ENCODE measurements around the gene CTDSPL.

Gene CTDSPL

GRCh38 chr3:37872413-37873160 is 10.9 kb downstream of the CTDSPL start:
- H3K9me3 ChIP-seq (ENCODE audit: insufficient read depth, low read depth, low read length), result no peaks in the 10 kb centered on the region
- no peak overlapping the region for H3K4me3 ChIP-seq (ENCODE audit: low read length)
- no peaks in the 10 kb centered on the region for H3K27me3 ChIP-seq (ENCODE audit: insufficient read depth, low read length)
- H3K9ac ChIP-seq (ENCODE audit: low read depth, low read length), result no peak overlapping the region
- H3K4me1 ChIP-seq (ENCODE audit: insufficient read depth, low read length), result 0 out of 2 replicates have a peak, but pooled peaks cover 8% of the 10 kb centered on the region
- H3K36me3 ChIP-seq (ENCODE audit: insufficient read depth, low read depth, low read length), result no peaks in the 10 kb centered on the region
- H3K27ac ChIP-seq (ENCODE audit: low read length), result no peak overlapping the region

GRCh38 chr3:37876279-37876678 is 14.6 kb downstream of the CTDSPL start:
- Histone ChIP-seq H3K27ac (ENCODE audit: low read length) (no peak overlapping the region), H3K9me3 (ENCODE audit: insufficient read depth, low read depth, low read length) (no peaks in the 10 kb centered on the region), H3K9ac (ENCODE audit: low read depth, low read length) (no peak overlapping the region), H3K27me3 (ENCODE audit: insufficient read depth, low read length) (no peaks in the 10 kb centered on the region), H3K4me1 (ENCODE audit: insufficient read depth, low read length) (0 out of 2 replicates have a peak, but pooled peaks cover 8% of the 10 kb centered on the region), H3K36me3 (ENCODE audit: insufficient read depth, low read depth, low read length) (no peaks in the 10 kb centered on the region), H3K4me3 (ENCODE audit: low read length) (no peak overlapping the region)

- Histone ChIP-seq H3K4me3 (ENCODE audit: low read length) (no peak overlapping the region), H3K9ac (ENCODE audit: low read depth, low read length) (no peak overlapping the region), H3K36me3 (ENCODE audit: insufficient read depth, low read depth, low read length) (no peaks in the 10 kb centered on the region), H3K4me1 (ENCODE audit: insufficient read depth, low read length) (0 out of 2 replicates have a peak, but pooled peaks cover 5% of the 10 kb centered on the region), H3K9me3 (ENCODE audit: insufficient read depth, low read depth, low read length) (no peaks in the 10 kb centered on the region), H3K27me3 (ENCODE audit: insufficient read depth, low read length) (no peaks in the 10 kb centered on the region), H3K27ac (ENCODE audit: low read length) (no peak overlapping the region)
These were observed 21.0 kb downstream of the CTDSPL start for GRCh38 chr3:37882711-37883110.

GRCh38 chr3:37885814-37886213 is 24.1 kb downstream of the CTDSPL start:
- Histone ChIP-seq H3K4me1 (ENCODE audit: insufficient read depth, low read length) (0 out of 2 replicates have a peak, but pooled peaks cover 5% of the 10 kb centered on the region), H3K27me3 (ENCODE audit: insufficient read depth, low read length) (no peaks in the 10 kb centered on the region), H3K9ac (ENCODE audit: low read depth, low read length) (no peak overlapping the region), H3K27ac (ENCODE audit: low read length) (no peak overlapping the region), H3K4me3 (ENCODE audit: low read length) (no peak overlapping the region), H3K9me3 (ENCODE audit: insufficient read depth, low read depth, low read length) (no peaks in the 10 kb centered on the region), H3K36me3 (ENCODE audit: insufficient read depth, low read depth, low read length) (no peaks in the 10 kb centered on the region)

GRCh38 chr3:37886395-37886794 is 24.7 kb downstream of the CTDSPL start:
- H3K27me3 ChIP-seq (ENCODE audit: insufficient read depth, low read length), result no peaks in the 10 kb centered on the region
- H3K9me3 ChIP-seq (ENCODE audit: insufficient read depth, low read depth, low read length), result no peaks in the 10 kb centered on the region
- no peak overlapping the region for H3K4me3 ChIP-seq (ENCODE audit: low read length)
- no peak overlapping the region for H3K9ac ChIP-seq (ENCODE audit: low read depth, low read length)
- no peak overlapping the region for H3K27ac ChIP-seq (ENCODE audit: low read length)
- H3K36me3 ChIP-seq (ENCODE audit: insufficient read depth, low read depth, low read length), result no peaks in the 10 kb centered on the region
- 0 out of 2 replicates have a peak, but pooled peaks cover 5% of the 10 kb centered on the region for H3K4me1 ChIP-seq (ENCODE audit: insufficient read depth, low read length)

GRCh38 chr3:37887062-37887461 is 25.4 kb downstream of the CTDSPL start:
- H3K27ac ChIP-seq (ENCODE audit: low read length), result no peak overlapping the region
- H3K9ac ChIP-seq (ENCODE audit: low read depth, low read length), result no peak overlapping the region

GRCh38 chr3:37887824-37888223 is 26.1 kb downstream of the CTDSPL start:
- Histone ChIP-seq H3K4me1 (ENCODE audit: insufficient read depth, low read length) (0 out of 2 replicates have a peak, but pooled peaks cover 5% of the 10 kb centered on the region), H3K4me3 (ENCODE audit: low read length) (no peak overlapping the region), H3K36me3 (ENCODE audit: insufficient read depth, low read depth, low read length) (no peaks in the 10 kb centered on the region), H3K9ac (ENCODE audit: low read depth, low read length) (no peak overlapping the region), H3K9me3 (ENCODE audit: insufficient read depth, low read depth, low read length) (no peaks in the 10 kb centered on the region), H3K27me3 (ENCODE audit: insufficient read depth, low read length) (no peaks in the 10 kb centered on the region), H3K27ac (ENCODE audit: low read length) (no peak overlapping the region)

More at GRCh38 chr3:37887062-37887461, 25.4 kb downstream of the CTDSPL start:
- Histone ChIP-seq H3K4me3 (ENCODE audit: low read length) (no peak overlapping the region), H3K36me3 (ENCODE audit: insufficient read depth, low read depth, low read length) (no peaks in the 10 kb centered on the region), H3K9me3 (ENCODE audit: insufficient read depth, low read depth, low read length) (no peaks in the 10 kb centered on the region), H3K4me1 (ENCODE audit: insufficient read depth, low read length) (0 out of 2 replicates have a peak, but pooled peaks cover 5% of the 10 kb centered on the region), H3K27me3 (ENCODE audit: insufficient read depth, low read length) (no peaks in the 10 kb centered on the region)

GRCh38 chr3:37888421-37888820 is 26.7 kb downstream of the CTDSPL start:
- Histone ChIP-seq H3K9me3 (ENCODE audit: insufficient read depth, low read depth, low read length) (no peaks in the 10 kb centered on the region), H3K4me3 (ENCODE audit: low read length) (no peak overlapping the region), H3K4me1 (ENCODE audit: insufficient read depth, low read length) (0 out of 2 replicates have a peak, but pooled peaks cover 2% of the 10 kb centered on the region), H3K9ac (ENCODE audit: low read depth, low read length) (no peak overlapping the region), H3K36me3 (ENCODE audit: insufficient read depth, low read depth, low read length) (no peaks in the 10 kb centered on the region), H3K27me3 (ENCODE audit: insufficient read depth, low read length) (no peaks in the 10 kb centered on the region), H3K27ac (ENCODE audit: low read length) (no peak overlapping the region)

- Histone ChIP-seq H3K4me3 (ENCODE audit: low read length) (no peak overlapping the region), H3K4me1 (ENCODE audit: insufficient read depth, low read length) (no peaks in the 10 kb centered on the region), H3K9me3 (ENCODE audit: insufficient read depth, low read depth, low read length) (no peaks in the 10 kb centered on the region), H3K27me3 (ENCODE audit: insufficient read depth, low read length) (no peaks in the 10 kb centered on the region), H3K9ac (ENCODE audit: low read depth, low read length) (no peak overlapping the region), H3K27ac (ENCODE audit: low read length) (no peak overlapping the region), H3K36me3 (ENCODE audit: insufficient read depth, low read depth, low read length) (no peaks in the 10 kb centered on the region)
These were observed 28.8 kb downstream of the CTDSPL start for GRCh38 chr3:37890522-37890921.

- Histone ChIP-seq H3K4me1 (ENCODE audit: insufficient read depth, low read length) (peaks cover 2% of the 10 kb centered on the region; the same call in 1 of the 2 replicates), H3K4me3 (ENCODE audit: low read length) (no peak overlapping the region), H3K27ac (ENCODE audit: low read length) (no peak overlapping the region), H3K27me3 (ENCODE audit: insufficient read depth, low read length) (no peaks in the 10 kb centered on the region), H3K36me3 (ENCODE audit: insufficient read depth, low read depth, low read length) (no peaks in the 10 kb centered on the region), H3K9me3 (ENCODE audit: insufficient read depth, low read depth, low read length) (no peaks in the 10 kb centered on the region), H3K9ac (ENCODE audit: low read depth, low read length) (no peak overlapping the region)
These were observed 29.5 kb downstream of the CTDSPL start for GRCh38 chr3:37891227-37891626.

- Histone ChIP-seq H3K27ac (ENCODE audit: low read length) (no peak overlapping the region), H3K36me3 (ENCODE audit: insufficient read depth, low read depth, low read length) (no peaks in the 10 kb centered on the region), H3K4me3 (ENCODE audit: low read length) (no peak overlapping the region), H3K9ac (ENCODE audit: low read depth, low read length) (no peak overlapping the region), H3K9me3 (ENCODE audit: insufficient read depth, low read depth, low read length) (no peaks in the 10 kb centered on the region), H3K27me3 (ENCODE audit: insufficient read depth, low read length) (no peaks in the 10 kb centered on the region), H3K4me1 (ENCODE audit: insufficient read depth, low read length) (peaks cover 3% of the 10 kb centered on the region)
These were observed 31.4 kb downstream of the CTDSPL start for GRCh38 chr3:37892927-37893600.

GRCh38 chr3:37896827-37897226 is 35.1 kb downstream of the CTDSPL start:
- no peaks in the 10 kb centered on the region for H3K9me3 ChIP-seq (ENCODE audit: insufficient read depth, low read depth, low read length)
- peaks cover 14% of the 10 kb centered on the region for H3K4me1 ChIP-seq (ENCODE audit: insufficient read depth, low read length)
- no peaks in the 10 kb centered on the region for H3K36me3 ChIP-seq (ENCODE audit: insufficient read depth, low read depth, low read length)
- H3K4me3 ChIP-seq (ENCODE audit: low read length), result no peak overlapping the region
- no peak overlapping the region for H3K9ac ChIP-seq (ENCODE audit: low read depth, low read length)
- no peak overlapping the region for H3K27ac ChIP-seq (ENCODE audit: low read length)
- no peaks in the 10 kb centered on the region for H3K27me3 ChIP-seq (ENCODE audit: insufficient read depth, low read length)
